ENCODE results near the gene MRPL52.
"Not testable (repeated sequence)": the region's sequence is repeated elsewhere in the genome, so short reads cannot be mapped to it uniquely, and the experiment has no call there.

Gene MRPL52

GRCh38 chr14:22852599-22852939 is 22.9 kb downstream of the MRPL52 start:
- FAIRE-seq, result no peak

GRCh38 chr14:22852940-22853767 is 23.5 kb downstream of the MRPL52 start:
- FAIRE-seq, result no peak
- peak; percentile 63 for DNase-seq (ENCODE audit: insufficient read length, low spot score)

More at GRCh38 chr14:22852599-22852939, 22.9 kb downstream of the MRPL52 start:
- DNase-seq (ENCODE audit: insufficient read length, low spot score), result no peak
- no peak for TF ChIP-seq CTCF (IDR thresholded peaks at IDR 0.05; ENCODE audit: insufficient read depth, missing control alignments)

DNA sequence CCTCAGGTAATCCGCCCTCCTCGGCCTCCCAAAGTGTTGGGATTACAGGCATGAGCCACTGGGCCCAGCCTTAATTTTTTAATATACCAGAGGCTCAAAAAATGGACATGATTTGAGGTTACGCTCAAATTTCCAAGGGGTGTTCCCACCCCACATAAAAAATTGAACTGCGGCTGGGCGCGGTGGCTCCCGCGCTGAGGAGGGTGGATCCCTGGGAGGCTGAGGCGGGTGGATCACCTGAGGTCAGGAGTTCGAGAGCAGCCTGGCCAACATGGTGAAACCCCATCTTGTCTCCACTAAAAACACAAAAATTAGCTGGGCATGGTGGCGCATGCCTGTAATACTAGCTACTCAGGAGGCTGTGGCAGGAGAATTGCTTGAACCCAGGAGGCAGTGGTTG is 24.6 kb downstream of the MRPL52 start:
- DNase-seq (ENCODE audit: insufficient read length, low spot score); FAIRE-seq: not testable (repeated sequence)

More at GRCh38 chr14:22852940-22853767, 23.5 kb downstream of the MRPL52 start:
- TF ChIP-seq CTCF (IDR thresholded peaks at IDR 0.05; ENCODE audit: insufficient read depth, missing control alignments), result peak; percentile 96

DNA sequence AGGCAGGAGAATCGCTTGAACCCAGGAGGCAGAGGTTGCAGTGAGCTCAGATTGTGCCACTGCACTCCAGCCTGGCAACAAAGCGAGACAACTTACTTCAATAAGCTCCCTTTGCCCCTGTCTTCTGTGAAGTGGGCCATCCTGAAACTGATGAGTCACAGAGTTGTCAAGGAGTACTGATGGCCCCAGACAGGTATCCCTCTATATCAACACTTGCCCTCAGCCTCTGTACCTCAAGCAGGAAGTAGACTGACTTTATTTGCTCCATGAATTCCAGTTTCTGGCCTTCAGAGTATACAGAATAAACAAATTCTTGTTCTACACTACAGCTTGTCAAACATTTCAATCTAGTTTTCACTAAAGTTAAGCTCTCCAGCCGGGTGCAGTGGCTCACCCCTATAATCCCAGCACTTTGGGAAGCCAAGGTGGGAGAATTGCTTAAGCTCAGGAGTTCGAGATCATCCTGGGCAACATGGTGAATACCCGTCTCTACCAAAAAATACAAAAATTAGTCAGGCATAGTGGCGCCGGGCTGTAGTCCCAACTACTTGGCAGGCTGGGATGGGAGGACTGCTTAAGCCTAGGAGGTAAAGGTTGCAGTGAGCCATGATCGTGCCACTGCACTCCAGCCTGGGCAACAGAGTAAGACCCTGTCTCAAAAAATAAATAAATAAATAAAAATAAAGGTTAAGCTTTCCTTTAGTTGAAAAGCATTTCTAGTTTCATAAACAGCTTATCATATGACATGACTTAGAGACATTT is 25.5 kb downstream of the MRPL52 start:
- TF ChIP-seq CTCF (IDR thresholded peaks at IDR 0.05; ENCODE audit: insufficient read depth, missing control alignments), result no peak
- DNase-seq (ENCODE audit: insufficient read length, low spot score) (no peak), FAIRE-seq (no peak)

GRCh38 chr14:22856428-22856827 is 26.7 kb downstream of the MRPL52 start:
- DNase-seq (ENCODE audit: insufficient read length, low spot score) (no peak), FAIRE-seq (no peak)
- no peak for TF ChIP-seq CTCF (IDR thresholded peaks at IDR 0.05; ENCODE audit: insufficient read depth, missing control alignments)

GRCh38 chr14:22860377-22860776 is 30.7 kb downstream of the MRPL52 start:
- DNase-seq (ENCODE audit: insufficient read length, low spot score); FAIRE-seq: not testable (repeated sequence)

- no peak for TF ChIP-seq CTCF (IDR thresholded peaks at IDR 0.05; ENCODE audit: insufficient read depth, missing control alignments)
- FAIRE-seq (no peak), DNase-seq (ENCODE audit: insufficient read length, low spot score) (no peak)
These were observed 32.0 kb downstream of the MRPL52 start for GRCh38 chr14:22861651-22862050.

DNA sequence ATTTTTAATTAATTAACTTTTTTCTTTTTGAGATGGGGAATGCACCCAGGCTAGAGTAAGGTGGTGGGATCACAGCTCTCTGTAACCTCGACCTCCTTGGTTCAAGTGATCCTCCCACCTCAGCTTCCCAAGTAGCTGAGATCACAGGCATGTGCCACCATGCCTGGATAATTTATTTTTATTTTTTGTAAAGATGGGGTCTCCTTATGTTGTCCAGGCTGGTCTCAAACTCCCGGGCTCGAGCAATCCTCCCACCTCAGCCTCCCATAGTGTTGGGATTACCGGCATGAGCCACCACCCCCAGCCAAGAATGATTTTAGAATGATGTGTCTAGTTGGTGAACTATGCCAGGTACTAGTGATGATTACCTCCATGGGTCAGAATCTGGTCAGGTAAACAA is 35.3 kb downstream of the MRPL52 start:
- DNase-seq (ENCODE audit: insufficient read length, low spot score) (no peak), FAIRE-seq (no peak)
- TF ChIP-seq CTCF (IDR thresholded peaks at IDR 0.05; ENCODE audit: insufficient read depth, missing control alignments), result no peak

Data from D721Med (cell line).